Immature natural killer cell (primary cell): ENCODE data around the gene HOXA3. TPM values are rescaled to one million over a fixed set of nuclear protein-coding genes. Genes with fewer than 3 reads are reported as not detected.

Experiments
- DNase-seq, 3 donors: peaks; one replicate each; pipeline ENCODE4 v3.0.0; 2022; ENCODE audit warnings: mixed read lengths in 1 of 3
- H3K27ac Mint-ChIP-seq, 6 donors: one replicate each; pipeline ENCODE4 v1.8.0; 2020; ENCODE audit warnings: mixed read lengths in 6 of 6, mild to moderate bottlenecking in 5 of 6, inconsistent platforms in 4 of 6, moderate library complexity in 3 of 6
- H3K27me3 Mint-ChIP-seq, 3 donors: one replicate each; pipeline ENCODE4 v1.8.0; 2020 to 2021; ENCODE audit warnings: low read depth in 3 of 3, mild to moderate bottlenecking in 3 of 3, mixed read lengths in 3 of 3, moderate library complexity in 3 of 3, inconsistent platforms in 1 of 3
- H3K36me3 Mint-ChIP-seq, 3 donors: one replicate each; pipeline ENCODE4 v1.8.0; 2020; ENCODE audit warnings: mixed read lengths in 3 of 3, inconsistent platforms in 2 of 3, mild to moderate bottlenecking in 2 of 3
- H3K4me1 Mint-ChIP-seq, 2 donors: one replicate each; pipeline ENCODE4 v1.8.0; 2020; ENCODE audit warnings: inconsistent platforms in 2 of 2, mild to moderate bottlenecking in 2 of 2, mixed read lengths in 2 of 2, moderate library complexity in 1 of 2
- H3K4me3 Mint-ChIP-seq, 5 donors: one replicate each; pipeline ENCODE4 v1.8.0; 2020; ENCODE audit warnings: mild to moderate bottlenecking in 5 of 5, mixed read lengths in 5 of 5, inconsistent platforms in 3 of 5, moderate library complexity in 3 of 5
- H3K9me3 Mint-ChIP-seq, 6 donors: one replicate each; pipeline ENCODE4 v1.8.0; 2020; ENCODE audit warnings: mild to moderate bottlenecking in 6 of 6, mixed read lengths in 6 of 6, inconsistent platforms in 4 of 6, moderate library complexity in 3 of 6
- polyA plus RNA-seq, 3 donors: library from polyadenylated mRNA; unstranded; fragments of 300-500 nt; fragmentation: Illumina TruSeq; gene quantifications; one replicate each; pipeline ENCODE4 v1.2.3, GENCODE V29; 2021

HOXA3 gene
- polyA plus RNA-seq, 3 donors from 2014 or later: 0.13 TPM; not detected in 2

DNA sequence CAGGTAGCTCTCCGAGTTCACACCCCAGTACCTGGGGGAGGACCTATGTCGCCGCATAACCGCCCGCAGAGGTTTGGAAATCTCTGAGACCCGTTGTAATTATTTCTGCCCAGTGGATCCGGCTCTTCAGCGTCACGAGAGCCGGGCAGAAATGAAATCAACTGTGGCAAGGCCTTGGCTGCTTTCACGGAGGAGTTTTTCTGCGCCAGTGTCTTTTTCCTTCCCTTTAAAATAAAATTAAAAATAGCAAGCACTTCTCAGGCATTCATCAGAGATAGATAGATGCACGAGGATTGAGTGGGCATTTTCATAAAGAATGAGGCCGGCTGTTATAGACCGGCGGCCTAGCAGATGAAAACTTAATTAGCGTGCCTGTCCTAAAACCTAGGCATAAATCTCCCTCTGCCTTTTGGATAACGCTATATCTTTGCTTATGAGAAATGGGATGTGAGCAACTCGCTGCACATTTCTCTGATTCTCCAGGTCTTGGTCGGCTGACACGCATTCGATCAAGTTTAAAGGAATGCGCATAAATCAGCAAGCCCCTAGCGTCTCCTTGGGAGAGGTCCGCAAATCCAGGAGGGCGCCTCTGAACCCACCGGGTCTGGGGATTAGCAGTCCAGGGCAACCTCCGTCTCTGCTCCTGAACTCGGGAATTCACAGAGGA is 41.1 kb upstream of the HOXA3 start:
- Mint-ChIP-seq H3K27ac (peak overlapping the region in 1 of 6 donors; percentile 33), H3K9me3 (no peaks in the 10 kb centered on the region), H3K4me1 (peaks cover 29 to 43% of the 10 kb centered on the region in 2 donors), H3K36me3 (no peaks in the 10 kb centered on the region), H3K4me3 (peak overlapping the region; percentile 21 to 73 (median 51)), H3K27me3 (peaks cover 49 to 77% (median 75%) of the 10 kb centered on the region in 3 donors)
- DNase-seq: no peak

DNA sequence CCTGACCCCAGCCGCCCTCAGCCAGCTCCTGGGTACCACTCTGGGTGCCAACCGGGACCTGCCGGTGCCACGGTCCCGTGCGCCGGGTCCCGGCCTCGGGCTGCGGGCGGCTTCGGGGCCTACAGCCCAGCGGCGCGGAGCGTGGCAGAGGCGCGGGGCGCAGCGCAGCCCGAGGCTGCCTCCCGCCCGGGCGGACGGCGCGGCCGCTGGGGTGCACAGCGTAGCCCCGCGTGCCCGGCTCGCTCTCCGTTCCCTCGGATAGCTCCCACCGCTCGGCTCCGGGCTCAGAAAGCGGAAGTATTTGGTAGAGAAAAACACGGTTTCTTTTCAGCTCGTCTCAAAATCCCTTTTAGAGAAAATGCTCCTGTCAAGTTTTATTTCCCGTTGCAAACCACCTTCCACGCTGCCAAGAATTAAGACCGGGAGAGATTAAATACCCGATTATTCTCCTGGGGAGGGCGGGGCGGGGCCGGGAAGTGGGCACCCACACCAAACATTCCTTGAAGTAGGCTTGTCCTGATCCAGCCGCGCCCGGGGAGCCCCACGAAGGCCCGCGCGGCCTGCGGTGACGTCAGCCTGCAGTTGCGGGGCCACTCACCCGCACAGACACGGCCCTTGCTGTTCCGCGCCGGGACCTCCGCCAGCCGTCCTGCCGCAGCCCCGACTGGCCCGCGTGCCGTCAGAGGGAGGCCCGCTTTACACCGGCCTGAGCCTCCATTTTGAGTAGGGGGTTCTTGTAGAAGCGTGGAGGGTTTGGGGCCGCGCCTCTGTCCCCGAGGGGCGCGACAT is 40.4 kb upstream of the HOXA3 start:
- Mint-ChIP-seq H3K36me3 (no peaks in the 10 kb centered on the region), H3K27ac (no peak overlapping the region), H3K4me1 (peaks cover 33 to 43% of the 10 kb centered on the region in 2 donors), H3K27me3 (peaks cover 49 to 77% (median 74%) of the 10 kb centered on the region in 3 donors), H3K4me3 (peak overlapping the region; percentile 57 to 79 (median 73)), H3K9me3 (no peaks in the 10 kb centered on the region)
- no peak for DNase-seq

DNA sequence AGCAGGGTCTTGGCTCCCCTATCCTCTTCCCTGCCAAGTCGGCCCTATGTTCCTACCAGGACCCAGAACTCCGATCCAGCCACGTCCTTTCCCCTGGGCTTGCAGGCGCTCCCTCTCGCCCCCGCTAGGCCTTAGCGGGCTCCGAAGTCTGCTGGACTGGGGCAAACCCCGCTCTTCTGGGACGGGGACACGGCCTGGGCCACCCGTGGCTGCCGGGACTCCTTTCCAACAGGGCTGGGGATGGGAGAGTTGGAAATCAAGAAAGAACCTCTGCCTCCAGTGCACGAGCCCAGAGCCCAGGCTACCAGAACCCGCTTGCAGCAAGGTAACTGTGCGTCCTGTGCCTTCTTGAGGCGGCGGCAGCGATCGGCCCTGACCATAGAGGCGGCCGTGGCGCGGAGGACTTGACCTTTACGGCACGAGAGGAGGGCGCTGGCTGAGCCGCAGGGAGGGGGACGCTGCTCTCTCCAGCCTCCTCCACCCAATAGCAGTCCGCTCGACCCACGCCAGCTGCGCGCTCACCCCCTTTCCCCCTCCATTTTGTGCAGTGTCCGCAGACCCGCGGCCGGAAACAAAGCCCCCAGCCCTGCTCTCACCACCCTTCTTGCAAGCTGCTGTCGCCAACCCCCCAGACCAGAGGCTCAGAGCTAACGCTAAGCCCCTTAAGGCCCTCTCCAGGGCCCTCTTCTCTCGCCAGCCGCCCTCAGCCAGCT is 39.6 kb upstream of the HOXA3 start:
- Mint-ChIP-seq H3K27ac (no peak overlapping the region), H3K36me3 (no peaks in the 10 kb centered on the region), H3K9me3 (no peaks in the 10 kb centered on the region), H3K4me3 (peak overlapping the region; percentile 57 to 72 (median 63)), H3K27me3 (peaks cover 53 to 77% (median 74%) of the 10 kb centered on the region in 3 donors), H3K4me1 (peaks cover 40 to 49% of the 10 kb centered on the region in 2 donors)
- no peak for DNase-seq

DNA sequence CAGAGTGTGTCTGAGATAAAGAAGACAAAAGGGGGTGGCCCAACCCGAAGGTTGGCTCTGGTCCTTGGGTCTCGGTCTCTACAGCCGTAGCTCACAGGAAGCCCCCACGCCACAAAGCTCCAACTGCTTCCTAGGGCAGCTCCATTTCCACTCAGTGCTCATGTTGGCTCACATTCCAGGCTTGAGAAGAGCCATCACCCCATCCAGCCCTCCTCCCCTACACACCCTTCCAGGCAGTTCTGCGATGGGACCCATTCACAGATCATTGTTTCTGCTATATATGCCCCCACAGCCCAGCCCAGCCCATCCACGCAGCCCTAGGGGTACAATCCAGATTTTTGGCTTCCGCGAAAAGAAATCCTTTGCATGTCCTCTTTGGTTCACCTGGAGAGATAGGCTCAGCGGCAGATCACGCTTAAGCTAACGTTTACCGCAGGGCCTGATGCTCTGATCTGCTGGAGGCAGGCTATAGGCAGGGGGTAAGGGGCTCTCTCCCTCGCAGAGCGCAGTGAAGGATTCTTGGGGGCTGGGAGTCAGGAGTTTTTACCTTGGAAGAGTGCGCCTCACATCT is 38.9 kb upstream of the HOXA3 start:
- Mint-ChIP-seq H3K27ac (no peak overlapping the region), H3K4me3 (peak overlapping the region in 2 of 5 donors; percentile 9 to 32), H3K9me3 (no peaks in the 10 kb centered on the region), H3K36me3 (no peaks in the 10 kb centered on the region), H3K27me3 (peaks cover 55 to 76% (median 73%) of the 10 kb centered on the region in 3 donors), H3K4me1 (peaks cover 41 to 51% of the 10 kb centered on the region in 2 donors)
- no peak for DNase-seq

DNA sequence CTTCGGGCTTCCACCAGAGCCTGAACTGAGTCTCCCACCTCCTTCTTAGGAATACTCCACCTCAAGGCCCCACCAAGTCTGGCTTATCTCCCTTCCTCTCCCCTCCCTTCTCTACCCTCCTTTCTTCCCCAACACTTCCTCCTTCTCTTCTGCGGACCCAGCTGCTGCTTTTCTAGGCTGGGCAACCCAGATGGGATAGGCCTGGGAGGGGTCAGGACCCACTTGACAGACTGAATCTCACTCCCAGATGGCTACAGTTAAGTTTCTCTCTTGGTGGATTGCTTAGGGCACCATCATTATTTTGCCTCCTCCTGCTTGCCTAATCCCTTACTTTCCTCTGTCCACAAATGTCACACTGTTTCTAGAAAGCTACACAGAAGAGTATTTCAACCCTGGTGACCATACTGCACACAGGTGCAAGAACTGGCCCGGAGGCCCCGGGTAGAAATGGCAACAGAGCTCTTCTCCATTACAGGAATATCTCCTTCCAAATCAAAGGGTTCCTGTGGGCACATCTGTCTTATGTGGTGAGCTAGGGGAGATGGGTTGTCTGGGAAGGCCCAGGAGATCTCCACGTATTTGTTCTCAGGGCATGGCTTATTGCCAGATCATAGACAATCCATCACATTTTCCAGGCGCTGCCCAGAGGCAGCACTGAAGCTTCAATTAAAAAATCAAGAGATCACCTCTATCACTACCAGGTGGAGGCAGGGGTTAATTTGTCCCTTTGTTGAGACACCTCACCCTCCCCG is 37.8 kb upstream of the HOXA3 start:
- Mint-ChIP-seq H3K9me3 (no peaks in the 10 kb centered on the region), H3K36me3 (no peaks in the 10 kb centered on the region), H3K27me3 (peaks cover 64 to 79% (median 78%) of the 10 kb centered on the region in 3 donors), H3K4me1 (peaks cover 52 to 62% of the 10 kb centered on the region in 2 donors), H3K27ac (no peak overlapping the region), H3K4me3 (peak overlapping the region in 1 of 5 donors; percentile 93)
- DNase-seq: no peak

DNA sequence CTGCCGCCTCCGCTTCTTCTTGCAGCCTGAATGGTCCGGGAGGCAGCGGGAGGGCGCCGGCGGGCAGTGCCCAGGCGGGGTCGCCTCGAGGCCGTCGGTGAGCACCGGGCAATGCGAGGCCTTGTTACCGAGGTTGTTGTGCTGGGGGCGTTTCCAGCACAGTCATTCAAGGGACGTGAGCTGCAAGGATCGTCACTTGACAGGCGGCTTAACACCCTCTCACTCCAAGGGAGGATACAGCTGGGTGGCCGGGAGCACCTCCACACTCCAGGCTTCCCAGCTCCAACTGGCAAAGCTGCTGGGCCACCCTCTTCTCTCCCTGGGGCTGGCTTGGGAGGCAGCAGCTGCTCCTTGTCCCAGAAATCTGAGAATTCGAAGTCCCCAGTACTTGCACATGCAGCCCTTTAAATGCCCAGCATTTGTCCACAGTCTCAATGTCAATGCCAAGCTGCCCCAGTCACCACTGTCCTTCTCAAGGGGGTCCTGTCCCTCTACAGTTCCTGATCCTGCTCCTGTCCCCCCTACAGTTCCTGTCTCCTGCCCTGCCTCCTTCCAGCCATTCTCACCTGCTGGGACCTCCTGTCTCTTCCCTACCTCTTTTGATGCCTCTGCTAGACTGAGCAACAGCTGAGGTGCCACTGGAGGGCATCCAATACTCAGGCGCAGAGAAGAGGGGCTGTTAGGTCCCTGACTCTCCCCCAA is 37.1 kb upstream of the HOXA3 start:
- no peak overlapping the region for H3K27ac Mint-ChIP-seq
- H3K27me3 Mint-ChIP-seq: peaks cover 65 to 79% (median 78%) of the 10 kb centered on the region in 3 donors
- H3K4me3 Mint-ChIP-seq: peak overlapping the region; percentile 44 to 93 (median 60)
- no peaks in the 10 kb centered on the region for H3K36me3 Mint-ChIP-seq
- no peaks in the 10 kb centered on the region for H3K9me3 Mint-ChIP-seq
- no peak for DNase-seq
- peaks cover 58 to 69% of the 10 kb centered on the region in 2 donors for H3K4me1 Mint-ChIP-seq

DNA sequence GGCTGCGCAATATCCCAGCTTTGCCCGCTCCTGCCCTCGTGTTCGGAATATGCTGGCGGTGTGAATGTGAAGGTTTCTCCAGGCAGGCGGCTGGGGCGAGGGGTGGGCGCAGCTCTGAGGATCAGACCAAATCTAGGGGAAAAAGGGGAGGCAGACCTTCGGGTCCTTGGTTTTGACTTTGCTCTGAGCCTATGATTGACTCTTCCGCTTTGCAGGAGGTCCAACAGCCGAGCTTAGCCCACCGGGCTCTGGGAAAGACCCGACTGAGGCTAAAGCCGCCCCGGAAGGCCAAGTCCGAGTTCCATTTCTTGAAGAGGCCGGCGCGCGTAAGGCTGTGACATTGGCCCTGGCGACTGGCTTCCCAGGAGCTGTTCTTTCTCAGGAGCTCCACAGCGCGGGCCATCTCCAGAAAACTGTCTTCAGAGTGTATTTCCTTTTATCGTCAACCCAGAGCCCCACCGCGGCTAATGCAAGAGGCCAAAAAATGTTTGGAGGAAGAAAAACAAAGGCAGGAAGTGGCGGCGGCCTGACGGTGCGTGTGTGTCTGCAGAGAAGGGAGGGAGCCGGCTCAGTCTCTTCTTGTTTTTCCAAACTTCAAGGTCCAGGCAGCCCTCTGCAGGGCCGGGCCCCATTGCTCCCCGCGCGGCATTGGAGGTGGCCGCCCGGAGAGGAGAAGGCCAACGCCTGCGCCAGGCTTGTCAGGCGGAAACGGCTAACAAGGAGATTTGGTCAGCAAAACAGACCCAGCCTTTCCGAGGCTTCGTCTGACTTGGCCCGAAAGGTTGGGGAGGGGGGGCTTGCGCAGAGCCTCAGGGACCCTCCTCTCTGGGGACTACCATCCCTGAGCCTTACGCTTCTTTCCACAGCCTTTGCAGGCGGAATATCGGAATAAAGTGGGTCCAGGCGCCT is 36.3 kb upstream of the HOXA3 start:
- no peaks in the 10 kb centered on the region for H3K36me3 Mint-ChIP-seq
- peak overlapping the region in 1 of 6 donors; percentile 57 for H3K27ac Mint-ChIP-seq
- H3K27me3 Mint-ChIP-seq: peaks cover 67 to 79% (median 79%) of the 10 kb centered on the region in 3 donors
- peaks cover 64 to 72% of the 10 kb centered on the region in 2 donors for H3K4me1 Mint-ChIP-seq
- no peak for DNase-seq
- peak overlapping the region; percentile 72 to 93 (median 85) for H3K4me3 Mint-ChIP-seq
- H3K9me3 Mint-ChIP-seq: no peaks in the 10 kb centered on the region

DNA sequence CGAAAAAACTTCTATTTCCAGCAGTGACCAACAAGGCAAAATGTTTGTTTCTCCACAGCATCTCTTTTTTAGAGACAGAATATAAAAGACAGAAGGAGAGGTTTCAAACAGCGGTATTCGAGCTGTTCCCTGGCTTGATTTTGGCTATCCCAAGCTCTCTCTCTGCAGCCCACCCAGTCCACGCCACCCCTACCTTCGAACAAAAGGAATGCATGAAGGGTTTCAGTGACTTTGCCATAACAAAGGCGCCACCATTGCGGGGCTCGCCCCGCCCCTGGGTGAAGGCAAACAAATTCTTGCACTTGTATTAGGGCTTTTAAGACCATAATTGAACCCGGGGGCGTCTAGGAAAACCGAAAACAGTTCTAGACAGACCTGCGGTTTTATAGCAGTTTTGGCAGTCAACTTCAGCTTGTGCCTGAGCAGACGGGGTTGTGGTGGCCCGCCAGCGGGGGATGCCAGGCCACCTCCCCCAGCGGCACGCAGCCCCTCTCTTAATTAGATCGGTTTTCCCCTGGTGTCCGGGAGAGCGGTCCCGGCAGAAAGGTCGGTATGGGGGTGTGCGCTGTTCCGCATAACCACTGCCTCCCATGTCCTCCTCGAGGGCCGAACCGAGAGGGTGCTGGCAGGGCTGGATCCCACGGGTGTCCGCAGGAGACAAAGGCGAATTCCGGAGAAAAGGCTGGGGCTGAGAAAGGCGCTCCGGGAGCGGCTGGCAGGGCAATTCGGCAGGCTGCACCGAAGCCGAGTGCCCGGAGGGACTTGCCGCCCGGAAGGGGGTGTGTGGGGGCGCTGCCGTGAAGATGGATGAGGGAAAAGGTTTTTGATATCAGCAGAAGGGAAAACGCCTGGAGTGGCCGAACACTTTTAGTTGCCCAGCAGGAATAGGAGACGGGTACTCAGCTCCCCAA is 35.3 kb upstream of the HOXA3 start:
- H3K27ac Mint-ChIP-seq: no peak overlapping the region
- H3K9me3 Mint-ChIP-seq: no peaks in the 10 kb centered on the region
- H3K36me3 Mint-ChIP-seq: no peaks in the 10 kb centered on the region
- peaks cover 59 to 65% of the 10 kb centered on the region in 2 donors for H3K4me1 Mint-ChIP-seq
- H3K4me3 Mint-ChIP-seq: peak overlapping the region; percentile 72 to 93 (median 85)
- DNase-seq: no peak
- H3K27me3 Mint-ChIP-seq: peaks cover 67 to 85% (median 78%) of the 10 kb centered on the region in 3 donors

DNA sequence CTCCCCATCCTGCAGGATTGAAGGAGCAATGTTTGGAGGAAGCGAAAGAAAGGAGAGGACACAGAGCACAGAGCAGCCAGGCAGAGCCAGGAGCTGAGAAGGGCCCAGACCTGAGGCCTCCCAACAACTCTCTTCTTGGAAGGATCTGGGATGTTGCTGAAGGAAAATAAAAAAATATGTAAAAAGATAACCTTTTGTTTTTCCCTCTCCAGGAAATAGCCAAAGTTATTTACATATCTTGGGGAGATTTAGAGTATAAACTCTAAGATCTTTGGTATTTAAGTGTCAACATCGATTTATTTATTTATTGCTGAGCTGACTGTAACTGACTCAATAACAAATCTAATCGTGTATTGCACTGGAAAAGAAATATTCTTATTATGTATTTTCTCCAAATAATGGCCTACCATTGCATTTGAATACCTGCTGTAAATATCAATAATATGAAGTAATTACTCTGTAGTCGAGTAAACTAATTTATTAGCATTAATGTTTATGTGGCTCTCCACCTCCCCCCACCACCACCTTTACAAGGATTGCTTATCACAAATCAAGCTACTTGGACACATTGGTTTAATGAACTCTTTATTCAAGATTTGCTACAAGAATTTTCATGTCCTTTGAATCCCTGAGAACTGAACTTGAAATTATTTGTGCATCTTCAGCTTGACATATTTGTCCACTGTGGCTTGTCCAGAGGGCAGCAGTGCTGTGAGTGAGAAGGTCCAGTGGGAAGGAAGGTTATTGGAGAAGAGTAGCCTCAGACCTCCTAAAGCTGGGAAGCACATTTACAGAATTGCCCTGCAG is 34.5 kb upstream of the HOXA3 start:
- H3K4me1 Mint-ChIP-seq: peaks cover 54 to 62% of the 10 kb centered on the region in 2 donors
- H3K27ac Mint-ChIP-seq: no peak overlapping the region
- H3K4me3 Mint-ChIP-seq: peak overlapping the region; percentile 12 to 93 (median 72)
- H3K9me3 Mint-ChIP-seq: no peaks in the 10 kb centered on the region
- H3K36me3 Mint-ChIP-seq: no peaks in the 10 kb centered on the region
- DNase-seq: no peak
- peaks cover 66 to 86% (median 75%) of the 10 kb centered on the region in 3 donors for H3K27me3 Mint-ChIP-seq

DNA sequence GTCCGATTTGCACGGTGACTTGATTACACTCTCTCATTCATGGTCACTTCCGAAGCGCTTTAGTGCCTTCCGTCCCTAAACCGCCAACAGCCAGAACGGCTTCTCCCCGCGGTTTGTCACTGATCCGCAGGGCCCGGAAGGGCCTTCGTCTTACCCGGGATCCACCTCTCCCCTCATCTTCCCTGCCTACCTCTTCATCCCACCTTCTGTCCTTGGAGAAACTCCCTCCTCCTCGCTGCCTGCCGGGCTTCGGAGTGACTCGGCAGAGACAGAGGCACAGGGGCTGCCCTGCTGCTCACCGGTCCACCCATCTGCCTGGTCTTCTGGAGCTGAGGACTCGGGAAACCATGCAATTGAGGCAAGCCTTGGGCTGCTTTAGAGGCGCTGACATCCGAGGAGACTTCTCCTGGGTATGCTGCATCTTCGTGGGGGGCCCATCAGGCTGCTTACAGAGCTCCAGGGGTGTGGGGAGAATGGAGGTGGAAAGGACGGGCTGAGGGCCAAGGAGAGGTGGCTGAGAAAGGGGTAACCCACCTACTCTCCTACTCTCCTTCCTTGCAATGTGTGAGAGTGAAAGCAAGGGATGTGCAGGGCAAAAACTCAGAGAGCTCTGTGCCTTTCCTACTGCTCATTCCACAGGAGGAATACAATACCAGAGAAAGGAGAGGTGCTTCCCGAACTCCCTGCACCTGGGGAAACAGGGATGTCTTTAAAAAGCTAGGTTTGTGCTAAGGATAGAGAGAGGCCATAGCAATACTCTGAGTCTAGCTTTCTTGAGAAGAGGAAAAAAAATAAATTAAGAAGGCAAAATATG is 33.7 kb upstream of the HOXA3 start:
- H3K4me3 Mint-ChIP-seq: peak overlapping the region; percentile 81 to 96 (median 86)
- H3K27me3 Mint-ChIP-seq: peaks cover 61 to 82% (median 74%) of the 10 kb centered on the region in 3 donors
- H3K4me1 Mint-ChIP-seq: peaks cover 50 to 62% of the 10 kb centered on the region in 2 donors
- H3K27ac Mint-ChIP-seq: peak overlapping the region in 2 of 6 donors; percentile 11 to 65
- DNase-seq: no peak
- no peaks in the 10 kb centered on the region for H3K36me3 Mint-ChIP-seq
- H3K9me3 Mint-ChIP-seq: no peaks in the 10 kb centered on the region
